Endothelial cell of umbilical vein (primary cell): ENCODE measurements around the gene PCDHA8. TPM values are rescaled to one million over a fixed set of nuclear protein-coding genes. Genes with fewer than 3 reads are reported as not detected.
"Not testable (repeated sequence)": the region's sequence is repeated elsewhere in the genome, so short reads cannot be mapped to it uniquely, and the experiment has no call there.

ENCODE experiments used
- BruUV-seq: library from RNA; stranded (reverse); fragments of 400-500 nt; replicated peaks from 2 replicates; lab custom pipeline; 2021; lab: Mats Ljungman, UMichigan
- CTCF ChIA-PET: fragments of 300-600, 350-600 bp; sonication (Branson Sonifier 250); formaldehyde crosslinking; loops from one replicate; lab custom pipeline; 2021; ENCODE audit warnings: antibody characterized with exemption, inconsistent platforms; lab: Charles Lee
- POLR2A ChIA-PET: fragments of 300-600, 350-600 bp; sonication (Branson Sonifier 250); formaldehyde crosslinking; loops from one replicate; lab custom pipeline; 2021; ENCODE audit warnings: antibody characterized with exemption, inconsistent platforms; lab: Charles Lee
- DNase-seq: peaks from one replicate; pipeline ENCODE4 v3.0.0-alpha.2; 2011; ENCODE audit warnings: low read depth, low spot score
- FAIRE-seq: peaks from 2 replicates; lab custom pipeline; 2011; peaks lifted over from hg19 to GRCh38; lab: Jason Lieb, UNC
- H2AFZ ChIP-seq: 2 replicates; pipeline ENCODE4 v1.6.0; 2012; ENCODE audit warnings: low read depth, low read length, control low read depth, inconsistent platforms
- H3K27ac ChIP-seq: 2 replicates; pipeline ENCODE4 v1.5.1; 2011; ENCODE audit warnings: low read depth, mild to moderate bottlenecking, control low read depth, low read length, moderate library complexity; ENCODE audit not compliant: insufficient read depth
- H3K27me3 ChIP-seq, 2 experiments: 2 replicates each; pipeline versions ENCODE4 v1.6.0 to v1.6.1; 2011; ENCODE audit warnings: low read length in 2 of 2, mixed read lengths in 1 of 2; ENCODE audit not compliant: control insufficient read depth in 2 of 2, insufficient read depth in 2 of 2
- H3K36me3 ChIP-seq, 2 experiments: 2 replicates in 1 of 2; 3 replicates in 1 of 2; pipeline ENCODE4 v1.5.1; 2011; ENCODE audit warnings: low read length in 2 of 2, mild to moderate bottlenecking in 1 of 2, moderate library complexity in 1 of 2; ENCODE audit not compliant: control insufficient read depth in 2 of 2, insufficient read depth in 2 of 2; ENCODE audit errors: extremely low read depth in 1 of 2
- H3K4me1 ChIP-seq: 3 replicates; pipeline ENCODE4 v1.5.1; 2011; ENCODE audit warnings: mild to moderate bottlenecking, low read length; ENCODE audit not compliant: control insufficient read depth, insufficient read depth; ENCODE audit errors: extremely low read depth
- H3K4me2 ChIP-seq: 2 replicates; pipeline ENCODE4 v1.6.1; 2011; ENCODE audit warnings: low read length, control low read depth, mixed read lengths; ENCODE audit not compliant: insufficient read depth
- H3K4me3 ChIP-seq, 3 experiments: fragments of 200-600 bp in 1 of 3; sonication (generic), shearing (Covaris generic) in 1 of 3; replicated peaks in 1 of 3; 2 replicates each; pipeline ENCODE4 v1.5.1; 2011 to 2016; ENCODE audit warnings: control low read depth in 3 of 3, low read length in 3 of 3, mild to moderate bottlenecking in 2 of 3, inconsistent platforms in 1 of 3, low read depth in 1 of 3, moderate library complexity in 1 of 3; ENCODE audit not compliant: insufficient read depth in 1 of 3
- H3K79me2 ChIP-seq: 2 replicates; pipeline ENCODE4 v1.6.0; 2012; ENCODE audit warnings: low read length, inconsistent platforms; ENCODE audit not compliant: control insufficient read depth, insufficient read depth
- H3K9ac ChIP-seq: replicated peaks from 2 replicates; pipeline ENCODE3; 2011; ENCODE audit warnings: low read length, control low read depth; ENCODE audit not compliant: insufficient read depth; ENCODE audit errors: extremely low read depth
- H3K9me1 ChIP-seq: replicated peaks from 3 replicates; pipeline ENCODE4 v1.6.0; 2011; ENCODE audit warnings: mild to moderate bottlenecking, low read length; ENCODE audit not compliant: control insufficient read depth, insufficient read depth; ENCODE audit errors: extremely low read depth
- H3K9me3 ChIP-seq: replicated peaks from 2 replicates; pipeline ENCODE4 v1.5.1; 2012; ENCODE audit warnings: low read length, inconsistent platforms; ENCODE audit not compliant: control insufficient read depth, insufficient read depth
- H4K20me1 ChIP-seq: replicated peaks from 2 replicates; pipeline ENCODE3; 2011; ENCODE audit warnings: mild to moderate bottlenecking, low read length; ENCODE audit not compliant: control insufficient read depth, insufficient read depth; ENCODE audit errors: extremely low read depth
- POLR2AphosphoS5 ChIP-seq: IDR thresholded peaks from 2 replicates; pipeline ENCODE4 v1.6.1; 2012; ENCODE audit warnings: low read depth, mild to moderate bottlenecking, control low read depth, low read length, moderate library complexity; ENCODE audit not compliant: insufficient read depth
- dilution Hi-C: fragments of 300-500 bp; cut with MboI; formaldehyde crosslinking; loops from one replicate; pipeline ENCODE4 v1.15.0; 2019; ENCODE audit warnings: low sequenced_read_pairs; ENCODE audit not compliant: extremely low pct_ligation_motif_present
- intact Hi-C: fragments of 100-400 bp; cut with micrococcal nuclease; formaldehyde crosslinking; loops from one replicate; pipeline ENCODE4 v1.10.0; 2022
- polyA plus RNA-seq, 4 experiments: library from polyadenylated mRNA; depleted of rRNA in 3 of 4; stranded (reverse) in 3 of 4; unstranded in 1 of 4; fragments of >200 nt; gene quantifications; 2 replicates each; pipeline versions ENCODE4 v1.2.1 to v1.2.3, GENCODE V29; 2011 to 2012; ENCODE audit warnings: missing spikeins in 1 of 4
- total RNA-seq: library from RNA; stranded (reverse); gene quantifications from 2 replicates; pipeline ENCODE4 v1.2.3, GENCODE V29; 2021

The PCDHA8 gene
- total and polyA plus RNA-seq, 2 donors (not counting 3 experiments of a cell fraction or from before 2014, with no cell fraction given), result not detected

GRCh38 chr5:140822281-140822629 lies 18.7 kb upstream of the PCDHA8 start:
- Histone ChIP-seq H3K4me2 (no peak overlapping the region), H3K36me3 (no peaks in the 10 kb centered on the region), H3K27ac (no peak overlapping the region), H3K79me2 (no peaks in the 10 kb centered on the region), H3K9me3 (no peaks in the 10 kb centered on the region), H3K4me3 (no peak overlapping the region), H2AFZ (no peak overlapping the region), H3K9me1 (no peaks in the 10 kb centered on the region), H3K27me3 (no peaks in the 10 kb centered on the region), H4K20me1 (no peaks in the 10 kb centered on the region), H3K9ac (no peak overlapping the region), H3K4me1 (no peaks in the 10 kb centered on the region)
- ChIA-PET CTCF (no interaction called here), POLR2A (no interaction called here)
- FAIRE-seq (no peak), DNase-seq (no peak)
- intact Hi-C loops, result loop anchor here (1.0 kb wide), 1 partner anchor 219 kb away; no protein-coding TSS in a partner anchor
- dilution Hi-C loops, result no loop called here
- no TSS peak for BruUV-seq
- TF ChIP-seq POLR2AphosphoS5, result no peak

GRCh38 chr5:140822969-140823368 lies 18.0 kb upstream of the PCDHA8 start:
- DNase-seq, H3K4me3 ChIP-seq, BruUV-seq, H3K4me2 ChIP-seq, H4K20me1 ChIP-seq, CTCF ChIA-PET, H3K27ac ChIP-seq, dilution Hi-C loops, H3K9me1 ChIP-seq, H2AFZ ChIP-seq, H3K9me3 ChIP-seq, POLR2A ChIA-PET, H3K36me3 ChIP-seq, H3K27me3 ChIP-seq, FAIRE-seq, H3K79me2 ChIP-seq, H3K9ac ChIP-seq, H3K4me1 ChIP-seq: not testable (repeated sequence)
- intact Hi-C loops, result loop anchor here (1.0 kb wide), 1 partner anchor 218 kb away; no protein-coding TSS in a partner anchor
